HEK293 (cell line): ENCODE data around the gene TPST2.

Source experiments
- CTCF ChIA-PET: fragments of 350-600 bp; formaldehyde crosslinking; extraction: SDS; loops from one replicate; lab custom pipeline; 2021; ENCODE audit warnings: antibody characterized with exemption; lab: Yijun Ruan, JAX
- POLR2A ChIA-PET: fragments of 300-600 bp; formaldehyde crosslinking; extraction: SDS; loops from one replicate; lab custom pipeline; 2020; ENCODE audit warnings: antibody characterized with exemption, inconsistent platforms; lab: Yijun Ruan, JAX
- H3K27ac ChIP-seq: fragments of 200-500 bp; sonication (Bioruptor generic); 2 replicates; pipeline ENCODE4 v1.5.1; 2014; ENCODE audit warnings: low read depth, low read length, control low read depth, inconsistent platforms; ENCODE audit errors: extremely low read depth
- H3K36me3 ChIP-seq, 2 experiments: fragments of 200-500 bp in 1 of 2; sonication (Bioruptor generic) in 1 of 2; 1 replicate in 1 of 2; 2 replicates in 1 of 2; pipeline ENCODE4 v1.5.1; 2014 to 2017; ENCODE audit warnings: inconsistent platforms in 2 of 2, low read length in 2 of 2; ENCODE audit not compliant: control insufficient read depth in 2 of 2, insufficient read depth in 1 of 2
- H3K4me1 ChIP-seq: fragments of 200-500 bp; sonication (Bioruptor generic); 2 replicates; pipeline ENCODE4 v1.5.1; 2014; ENCODE audit warnings: mild to moderate bottlenecking, low read length, inconsistent platforms; ENCODE audit not compliant: control insufficient read depth, insufficient read depth
- H3K4me3 ChIP-seq: 2 replicates; pipeline ENCODE4 v1.5.1; 2011; ENCODE audit warnings: low read depth, mild to moderate bottlenecking, control low read depth, low read length, moderate library complexity
- H3K9me3 ChIP-seq: fragments of 200-500 bp; sonication (Bioruptor generic); 2 replicates; pipeline ENCODE4 v1.5.1; 2014; ENCODE audit warnings: low read depth, low read length, inconsistent platforms; ENCODE audit not compliant: control insufficient read depth, insufficient read depth
- KLF7 ChIP-seq: fragments of 450-650 bp; formaldehyde crosslinking; IDR thresholded peaks from 2 replicates; pipeline ENCODE4 v1.5.1; 2016; ENCODE audit warnings: missing biosample characterization, missing genetic modification characterization, borderline replicate concordance
- MEIS1 ChIP-seq: sonication (generic); formaldehyde crosslinking; IDR thresholded peaks from 2 replicates; pipeline ENCODE4 v1.8.1; 2022; ENCODE audit warnings: missing genetic modification reagents, mild to moderate bottlenecking, borderline replicate concordance
- MYNN ChIP-seq: fragments of 450-650 bp; formaldehyde crosslinking; IDR thresholded peaks from 2 replicates; pipeline ENCODE4 v1.5.1; 2016; ENCODE audit warnings: missing biosample characterization, missing genetic modification characterization, borderline replicate concordance
- PRDM2 ChIP-seq: fragments of 450-650 bp; formaldehyde crosslinking; IDR thresholded peaks from 2 replicates; pipeline ENCODE4 v1.5.1; 2016; ENCODE audit warnings: missing biosample characterization, missing genetic modification characterization, borderline replicate concordance
- RBAK ChIP-seq: fragments of 450-650 bp; formaldehyde crosslinking; IDR thresholded peaks from 2 replicates; pipeline ENCODE4 v1.5.1; 2016; ENCODE audit warnings: missing biosample characterization, missing genetic modification characterization
- SP3 ChIP-seq: fragments of 450-650 bp; formaldehyde crosslinking; IDR thresholded peaks from 2 replicates; pipeline ENCODE4 v1.5.1; 2016; ENCODE audit warnings: missing biosample characterization, missing genetic modification characterization
- TSHZ1 ChIP-seq: fragments of 450-650 bp; formaldehyde crosslinking; IDR thresholded peaks from 2 replicates; pipeline ENCODE4 v1.5.1; 2016; ENCODE audit warnings: missing biosample characterization, missing genetic modification characterization, borderline replicate concordance
- ZBTB7A ChIP-seq: fragments of 450-650 bp; formaldehyde crosslinking; IDR thresholded peaks from 2 replicates; pipeline ENCODE4 v1.5.1; 2016; ENCODE audit warnings: low read depth, missing biosample characterization, missing genetic modification characterization
- ZNF133 ChIP-seq: fragments of 450-650 bp; formaldehyde crosslinking; IDR thresholded peaks from 2 replicates; pipeline ENCODE4 v1.5.1; 2016; ENCODE audit warnings: missing biosample characterization, missing genetic modification characterization
- ZNF175 ChIP-seq: fragments of 450-650 bp; formaldehyde crosslinking; IDR thresholded peaks from 2 replicates; pipeline ENCODE4 v1.5.1; 2016; ENCODE audit warnings: missing biosample characterization, missing genetic modification characterization
- ZNF202 ChIP-seq: fragments of 450-650 bp; formaldehyde crosslinking; IDR thresholded peaks from 2 replicates; pipeline ENCODE4 v1.5.1; 2016; ENCODE audit warnings: missing biosample characterization, missing genetic modification characterization, borderline replicate concordance
- ZNF302 ChIP-seq: fragments of 450-650 bp; formaldehyde crosslinking; IDR thresholded peaks from 2 replicates; pipeline ENCODE4 v1.5.1; 2016; ENCODE audit warnings: missing biosample characterization, missing genetic modification characterization, low read depth
- ZNF391 ChIP-seq: fragments of 450-650 bp; formaldehyde crosslinking; IDR thresholded peaks from 2 replicates; pipeline ENCODE4 v1.5.1; 2016; ENCODE audit warnings: low read depth, missing biosample characterization, missing genetic modification characterization, borderline replicate concordance
- ZNF473 ChIP-seq: fragments of 450-650 bp; formaldehyde crosslinking; IDR thresholded peaks from 2 replicates; pipeline ENCODE4 v1.5.1; 2017; ENCODE audit warnings: missing biosample characterization, missing genetic modification characterization
- ZNF48 ChIP-seq: fragments of 450-650 bp; formaldehyde crosslinking; IDR thresholded peaks from 2 replicates; pipeline ENCODE4 v1.5.1; 2016; ENCODE audit warnings: missing biosample characterization, missing genetic modification characterization
- ZNF488 ChIP-seq: fragments of 450-650 bp; formaldehyde crosslinking; IDR thresholded peaks from 2 replicates; pipeline ENCODE4 v1.5.1; 2016; ENCODE audit warnings: missing biosample characterization, missing genetic modification characterization
- ZNF571 ChIP-seq: fragments of 450-650 bp; formaldehyde crosslinking; IDR thresholded peaks from 2 replicates; pipeline ENCODE4 v1.5.0; 2017; ENCODE audit warnings: missing biosample characterization, missing genetic modification characterization
- ZNF580 ChIP-seq: fragments of 450-650 bp; formaldehyde crosslinking; IDR thresholded peaks from 2 replicates; pipeline ENCODE4 v1.5.1; 2016; ENCODE audit warnings: missing biosample characterization, missing genetic modification characterization
- ZNF585B ChIP-seq: fragments of 450-650 bp; formaldehyde crosslinking; IDR thresholded peaks from 2 replicates; pipeline ENCODE4 v1.5.1; 2016; ENCODE audit warnings: missing biosample characterization, missing genetic modification characterization
- ZNF624 ChIP-seq: fragments of 450-650 bp; formaldehyde crosslinking; IDR thresholded peaks from 2 replicates; pipeline ENCODE4 v1.5.1; 2017; ENCODE audit warnings: missing biosample characterization, missing genetic modification characterization
- ZNF629 ChIP-seq: fragments of 450-650 bp; formaldehyde crosslinking; IDR thresholded peaks from 2 replicates; pipeline ENCODE4 v1.5.1; 2017; ENCODE audit warnings: missing biosample characterization, missing genetic modification characterization
- ZNF791 ChIP-seq: fragments of 450-650 bp; formaldehyde crosslinking; IDR thresholded peaks from 2 replicates; pipeline ENCODE4 v1.5.1; 2016; ENCODE audit warnings: missing biosample characterization, missing genetic modification characterization

Gene TPST2

GRCh38 chr22:26632422-26633155 is 42.7 kb upstream of the TPST2 start (continued):
- TF ChIP-seq PRDM2 (tag by site-specific recombination), result no peak
- TF ChIP-seq ZNF571, result no peak
- no peak for TF ChIP-seq MYNN
- no peak for TF ChIP-seq ZNF48
- no peak for TF ChIP-seq KLF7 (tag by site-specific recombination)
- no peak for TF ChIP-seq ZBTB7A (tag by site-specific recombination)
- TF ChIP-seq ZNF585B (tag by site-specific recombination), result no peak
- no peak for TF ChIP-seq ZNF629 (tag by site-specific recombination)
- no peak for TF ChIP-seq ZNF624 (tag by site-specific recombination)
- TF ChIP-seq MEIS1, result no peak
- TF ChIP-seq ZNF488 (tag by site-specific recombination), result no peak
- TF ChIP-seq SP3 (tag by site-specific recombination), result no peak
- TF ChIP-seq ZNF175, result no peak
- TF ChIP-seq RBAK, result no peak

- ChIA-PET CTCF (interaction anchor here (0.6 kb wide), 1 partner anchor 405 kb away, joined by 5 read pairs; no protein-coding TSS in a partner anchor), POLR2A (no interaction called here)
- Histone ChIP-seq H3K4me3 (no peak overlapping the region), H3K27ac (no peak overlapping the region), H3K36me3 (no peaks in the 10 kb centered on the region), H3K9me3 (no peaks in the 10 kb centered on the region), H3K4me1 (no peaks in the 10 kb centered on the region)
- TF ChIP-seq ZNF202 (tag by site-specific recombination), result no peak
- no peak for TF ChIP-seq ZNF624 (tag by site-specific recombination)
- TF ChIP-seq TSHZ1 (tag by site-specific recombination), result no peak
- TF ChIP-seq ZNF580 (tag by site-specific recombination), result no peak
- TF ChIP-seq ZNF473 (tag by site-specific recombination), result no peak
- no peak for TF ChIP-seq ZNF391 (tag by site-specific recombination)
- TF ChIP-seq ZNF133 (tag by site-specific recombination), result no peak
- no peak for TF ChIP-seq ZNF791 (tag by site-specific recombination)
- no peak for TF ChIP-seq ZNF302
These were observed 41.4 kb upstream of the TPST2 start for GRCh38 chr22:26631282-26631681.
